Measurements from ENCODE around the gene RFX2. TPM values are rescaled to one million over a fixed set of nuclear protein-coding genes. Genes with fewer than 3 reads are reported as not detected.

RFX2 gene
- total and polyA plus RNA-seq, 10 of the 15 experiments (the other 5 are each of a cell fraction or from before 2014, with no cell fraction given), result 3.2 to 9.8 (median 4.7) TPM

DNA sequence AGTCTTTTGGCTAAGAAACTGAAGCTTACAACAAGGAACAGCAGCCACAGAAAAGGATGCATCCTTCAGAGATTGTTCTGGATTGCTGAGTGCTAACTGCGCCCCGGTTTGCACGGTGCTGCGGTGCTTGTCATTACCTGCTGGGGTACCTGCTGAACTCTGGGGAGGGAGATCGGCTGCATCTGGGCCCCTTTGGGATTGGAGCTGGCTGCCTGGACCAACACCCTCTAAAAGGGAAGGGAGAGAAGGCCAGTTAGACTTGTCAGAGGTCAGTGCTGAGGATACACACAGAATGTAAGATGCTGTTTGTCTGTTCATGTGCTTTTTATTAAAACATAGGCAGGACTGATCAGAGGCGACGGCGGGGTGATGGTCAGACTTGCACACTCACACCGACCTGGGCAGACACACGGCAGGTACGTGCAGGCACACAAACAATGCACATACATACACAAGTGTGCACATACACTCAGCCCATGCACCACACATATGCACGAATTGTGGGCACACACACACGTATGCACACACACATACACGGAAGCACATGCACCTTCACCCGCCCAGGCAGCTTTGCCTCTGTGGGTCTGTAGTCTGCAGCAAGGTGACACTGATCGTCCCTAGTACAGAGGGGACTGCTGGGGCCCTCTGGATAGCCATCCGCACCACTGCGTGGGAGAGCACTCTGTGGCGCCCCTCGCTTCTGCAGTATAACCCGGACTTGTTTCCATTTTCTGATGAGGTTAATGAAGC, 66.1 kb downstream of the RFX2 start (continued):
- TF ChIP-seq NFYB (IDR thresholded peaks at IDR 0.05; ENCODE audit: insufficient read depth, low read depth, low read length) (no peak), SMAD1 (IDR thresholded peaks at IDR 0.05; ENCODE audit: low read depth, partially characterized antibody) (no peak)
- TF ChIP-seq, protein P1, sequence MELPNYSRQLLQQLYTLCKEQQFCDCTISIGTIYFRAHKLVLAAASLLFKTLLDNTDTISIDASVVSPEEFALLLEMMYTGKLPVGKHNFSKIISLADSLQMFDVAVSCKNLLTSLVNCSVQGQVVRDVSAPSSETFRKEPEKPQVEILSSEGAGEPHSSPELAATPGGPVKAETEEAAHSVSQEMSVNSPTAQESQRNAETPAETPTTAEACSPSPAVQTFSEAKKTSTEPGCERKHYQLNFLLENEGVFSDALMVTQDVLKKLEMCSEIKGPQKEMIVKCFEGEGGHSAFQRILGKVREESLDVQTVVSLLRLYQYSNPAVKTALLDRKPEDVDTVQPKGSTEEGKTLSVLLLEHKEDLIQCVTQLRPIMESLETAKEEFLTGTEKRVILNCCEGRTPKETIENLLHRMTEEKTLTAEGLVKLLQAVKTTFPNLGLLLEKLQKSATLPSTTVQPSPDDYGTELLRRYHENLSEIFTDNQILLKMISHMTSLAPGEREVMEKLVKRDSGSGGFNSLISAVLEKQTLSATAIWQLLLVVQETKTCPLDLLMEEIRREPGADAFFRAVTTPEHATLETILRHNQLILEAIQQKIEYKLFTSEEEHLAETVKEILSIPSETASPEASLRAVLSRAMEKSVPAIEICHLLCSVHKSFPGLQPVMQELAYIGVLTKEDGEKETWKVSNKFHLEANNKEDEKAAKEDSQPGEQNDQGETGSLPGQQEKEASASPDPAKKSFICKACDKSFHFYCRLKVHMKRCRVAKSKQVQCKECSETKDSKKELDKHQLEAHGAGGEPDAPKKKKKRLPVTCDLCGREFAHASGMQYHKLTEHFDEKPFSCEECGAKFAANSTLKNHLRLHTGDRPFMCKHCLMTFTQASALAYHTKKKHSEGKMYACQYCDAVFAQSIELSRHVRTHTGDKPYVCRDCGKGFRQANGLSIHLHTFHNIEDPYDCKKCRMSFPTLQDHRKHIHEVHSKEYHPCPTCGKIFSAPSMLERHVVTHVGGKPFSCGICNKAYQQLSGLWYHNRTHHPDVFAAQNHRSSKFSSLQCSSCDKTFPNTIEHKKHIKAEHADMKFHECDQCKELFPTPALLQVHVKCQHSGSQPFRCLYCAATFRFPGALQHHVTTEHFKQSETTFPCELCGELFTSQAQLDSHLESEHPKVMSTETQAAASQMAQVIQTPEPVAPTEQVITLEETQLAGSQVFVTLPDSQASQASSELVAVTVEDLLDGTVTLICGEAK (IDR thresholded peaks at IDR 0.05; ENCODE audit: borderline replicate concordance), result no peak

- H3K27me3 ChIP-seq (replicated peaks in 1 of 2; ENCODE audit: control insufficient read depth in 2 of 2, insufficient read depth in 2 of 2, low read length in 1 of 2), result no peaks in the 10 kb centered on the region
- no peak overlapping the region for H3K4me3 ChIP-seq
- H2AFZ ChIP-seq (ENCODE audit: control insufficient read depth, low read depth, low read length), result no peak overlapping the region
- DNase-seq (ENCODE audit: low read depth, low spot score), result no peak
- H3K4me1 ChIP-seq (ENCODE audit: control insufficient read depth, insufficient read depth, low read length), result peaks cover 12% of the 10 kb centered on the region
- no TSS peak for BruUV-seq (replicated peaks)
- H3K9me3 ChIP-seq (replicated peaks; ENCODE audit: control insufficient read depth, insufficient read depth, low read length), result no peaks in the 10 kb centered on the region
- no peak for FAIRE-seq
- no peaks in the 10 kb centered on the region for H3K36me3 ChIP-seq (ENCODE audit: control insufficient read depth in 2 of 2, insufficient read depth in 2 of 2, low read length in 1 of 2)
- SMC1A ChIA-PET (ENCODE audit: uncharacterized antibody, unreplicated experiment), result no interaction called here
- ATAC-seq, result no peak
- in situ Hi-C loops (cut with MboI) (no loop called here), intact Hi-C loops (cut with micrococcal nuclease; ENCODE audit: unreplicated experiment) (no loop called here)
- no peaks in the 10 kb centered on the region; the same call in 1 of the 2 replicates for H4K20me1 ChIP-seq (ENCODE audit: control insufficient read depth, insufficient read depth)
- RAD21 ChIA-PET (ENCODE audit: unreplicated experiment), result interaction anchor here (0.5 to 1.5 kb wide), 2 partner anchors 83 to 257 kb away, joined by 3 to 5 read pairs; no protein-coding TSS in a partner anchor
- CTCF ChIA-PET, result interaction anchor here (0.5 to 6.2 kb wide), 4 partner anchors 20 to 248 kb away, joined by 3 to 194 read pairs (median 18); no protein-coding TSS in a partner anchor
- H3K9ac ChIP-seq (ENCODE audit: control insufficient read depth, insufficient read depth, low read length), result no peak overlapping the region
- no peak for TF ChIP-seq TBL1XR1 (IDR thresholded peaks at IDR 0.05; ENCODE audit: low read depth, low read length)
- TF ChIP-seq, protein P1 (IDR thresholded peaks at IDR 0.05; ENCODE audit: borderline replicate concordance), result peak; percentile 79
- H3K27ac ChIP-seq (ENCODE audit: control insufficient read depth, insufficient read depth), result no peak overlapping the region
- no peaks in the 10 kb centered on the region for H3K79me2 ChIP-seq (ENCODE audit: control insufficient read depth, insufficient read depth, low read length)
- POLR2A ChIA-PET, result no interaction called here
- WGBS (ENCODE audit: insufficient coverage, insufficient replicate concordance, low lambda C conversion rate, missing lambda C conversion rate), result 58% methylated on average over 12 of the region's 12 CpGs
- H3K4me2 ChIP-seq (ENCODE audit: control insufficient read depth, insufficient read depth), result no peak overlapping the region
Observed at GRCh38 chr19:6042776-6043726, 67.2 kb downstream of the RFX2 start.
